GM18520 (cell line): ENCODE data around the gene IL36B.

ENCODE experiments used
- ATAC-seq: cut with Tn5 transposase; IDR thresholded peaks from one replicate; pipeline ENCODE4 v1.9.1; 2021; ENCODE audit not compliant: unreplicated experiment

IL36B gene

GRCh38 chr2:113012436-113013335, 40.0 kb downstream of the IL36B start:
- ATAC-seq = no peak

- no peak for ATAC-seq
Observed at GRCh38 chr2:113011108-113011507, 41.6 kb downstream of the IL36B start.

DNA sequence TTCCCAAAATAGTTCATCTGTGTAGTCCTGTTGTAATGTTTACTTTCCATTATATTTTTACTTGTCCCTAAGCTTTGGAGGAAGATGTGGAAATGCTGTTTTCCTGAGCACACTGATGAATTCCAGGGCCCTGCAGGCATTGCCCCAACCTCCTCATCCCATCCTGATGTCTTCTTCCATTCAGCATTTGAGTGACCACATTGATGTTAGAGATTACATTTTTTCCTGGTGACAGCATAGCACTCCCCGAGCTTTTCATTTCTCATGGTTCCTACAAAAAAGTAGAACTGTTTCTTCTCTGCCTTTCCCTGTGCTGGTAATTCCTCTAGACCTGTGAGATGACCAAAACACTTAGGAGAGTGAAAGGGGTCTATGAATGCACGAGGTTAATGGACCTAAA, 42.6 kb downstream of the IL36B start:
- no peak for ATAC-seq

DNA sequence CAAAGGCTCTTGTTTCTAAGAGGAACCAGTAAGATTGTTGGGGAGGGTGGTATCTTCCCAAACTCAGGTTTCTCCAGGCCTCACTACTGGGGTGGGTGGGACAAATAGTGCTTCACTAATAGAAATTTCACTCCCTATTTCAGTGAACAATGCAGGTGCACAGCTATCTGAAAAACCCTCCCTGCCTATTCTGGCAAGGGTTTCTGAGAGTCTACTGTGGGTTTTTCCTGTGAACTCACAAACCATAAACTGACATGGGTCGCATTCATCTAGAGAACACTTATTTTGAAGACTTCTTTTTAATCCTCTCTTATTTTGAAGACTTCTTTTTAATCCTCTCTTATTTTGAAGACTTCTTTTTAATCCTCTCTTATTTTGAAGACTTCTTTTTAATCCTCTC, 43.0 kb downstream of the IL36B start:
- no peak for ATAC-seq

- ATAC-seq = no peak
Observed at GRCh38 chr2:113007250-113007649, 45.4 kb downstream of the IL36B start.

DNA sequence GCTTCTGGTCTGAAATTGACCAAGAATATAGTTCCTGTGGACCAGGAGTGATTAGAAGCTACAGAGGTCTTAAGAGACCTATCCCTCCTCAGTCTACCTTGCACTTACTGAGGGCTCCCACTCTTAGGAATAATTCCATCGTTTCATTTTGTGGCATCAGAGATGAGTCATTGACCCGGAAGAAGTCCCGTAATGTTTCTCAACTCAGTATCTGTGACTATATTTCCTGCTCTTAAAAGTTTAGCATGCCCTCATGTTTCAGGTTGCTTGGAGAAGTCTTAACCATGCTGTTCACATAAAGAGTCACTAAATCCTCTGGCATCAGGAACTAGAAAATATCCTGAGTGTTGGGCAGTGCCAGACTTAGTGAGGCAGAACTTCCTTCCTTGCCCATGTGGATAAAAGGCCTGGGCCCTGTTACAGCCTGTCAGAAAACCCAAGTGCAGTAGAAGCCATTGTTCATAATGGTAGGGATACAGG, 47.6 kb downstream of the IL36B start, which contains the start of gene IL36A:
TSS of gene IL36A (plus strand) at position 430 of the 480 bp plus-strand sequence. CDS start 413 bp downstream, outside the sequence.
- no peak for ATAC-seq

- no peak for ATAC-seq
Observed at GRCh38 chr2:113002677-113003076, 50.0 kb downstream of the IL36B start.

DNA sequence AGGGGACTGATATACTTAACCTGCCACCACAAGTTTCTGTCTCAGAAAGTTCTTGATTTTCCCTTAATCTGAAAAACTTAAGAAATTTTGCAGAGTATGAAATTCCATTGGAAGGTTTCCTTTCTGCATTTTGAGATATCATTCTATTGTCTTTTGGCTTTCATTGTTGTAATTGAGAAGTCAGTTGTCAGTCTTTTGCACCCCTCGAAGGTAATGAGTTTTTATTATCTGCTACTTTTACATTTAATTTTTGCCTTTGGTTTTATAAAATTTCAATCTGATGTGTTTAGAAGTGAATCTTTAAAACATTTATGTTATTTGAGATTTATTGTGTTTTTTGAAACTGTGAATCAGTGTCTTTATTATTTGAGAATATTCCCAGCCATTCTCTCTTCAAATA, 52.2 kb downstream of the IL36B start:
- no peak for ATAC-seq

GRCh38 chr2:112997151-112997550, 55.5 kb downstream of the IL36B start:
- ATAC-seq = no peak

DNA sequence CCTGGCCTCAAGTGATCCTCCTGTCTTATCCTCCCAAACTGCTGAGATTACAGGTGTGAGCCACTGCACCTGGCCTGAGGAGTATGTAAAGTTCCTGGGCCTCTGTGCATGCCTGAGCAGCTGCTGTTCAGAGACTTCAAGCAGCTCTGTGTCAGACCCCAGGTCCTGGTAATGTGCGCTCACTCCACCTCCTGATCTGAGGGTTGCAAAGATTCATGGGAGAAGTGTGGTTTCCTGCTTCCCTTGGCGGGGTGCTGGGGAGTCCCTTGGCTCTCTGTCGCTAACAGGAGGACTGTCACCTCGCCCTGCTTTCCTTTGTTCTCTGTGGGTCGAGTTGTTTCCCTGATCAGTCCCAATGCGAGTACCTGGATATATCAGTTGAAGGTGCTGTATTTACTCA, 56.0 kb downstream of the IL36B start:
- no peak for ATAC-seq

- no peak for ATAC-seq
Observed at GRCh38 chr2:112995346-112995920, 57.2 kb downstream of the IL36B start.

DNA sequence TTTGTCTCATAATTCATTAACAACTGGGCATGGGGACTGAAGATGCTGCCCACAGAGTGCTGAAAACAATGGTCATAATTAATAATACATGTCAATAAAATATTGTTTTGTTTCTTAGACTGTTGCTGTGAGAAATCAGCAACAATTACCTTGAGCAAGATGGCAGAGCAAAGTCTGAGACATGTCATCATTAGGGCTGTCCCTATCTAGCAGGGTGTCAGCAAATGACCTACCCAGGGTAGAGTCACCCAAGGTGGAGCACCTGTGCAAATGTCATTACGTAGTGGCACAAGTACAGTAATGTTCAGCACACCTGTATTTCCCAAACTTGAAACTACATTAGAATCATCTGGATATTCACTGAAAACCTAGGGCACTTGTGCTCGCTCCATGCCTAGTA, 58.0 kb downstream of the IL36B start:
- no peak for ATAC-seq

DNA sequence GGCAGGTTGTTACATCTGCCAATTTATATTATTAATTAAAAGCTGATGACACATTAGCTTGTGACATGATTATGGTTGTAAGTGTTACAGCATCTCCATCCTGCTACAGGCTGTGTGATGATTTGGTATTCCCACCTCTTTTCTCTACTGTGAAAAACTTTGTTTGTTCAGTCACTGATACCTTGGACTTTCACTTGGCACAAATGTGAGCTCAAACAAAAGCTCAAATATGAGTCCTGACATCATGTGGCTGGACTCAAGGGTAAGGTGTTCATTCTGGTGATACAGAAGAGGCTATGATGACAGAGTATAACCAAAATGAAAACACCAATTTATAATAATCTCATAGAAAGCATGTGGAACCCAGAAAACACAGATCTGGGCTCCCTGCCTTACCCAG, 58.8 kb downstream of the IL36B start:
- ATAC-seq = no peak

DNA sequence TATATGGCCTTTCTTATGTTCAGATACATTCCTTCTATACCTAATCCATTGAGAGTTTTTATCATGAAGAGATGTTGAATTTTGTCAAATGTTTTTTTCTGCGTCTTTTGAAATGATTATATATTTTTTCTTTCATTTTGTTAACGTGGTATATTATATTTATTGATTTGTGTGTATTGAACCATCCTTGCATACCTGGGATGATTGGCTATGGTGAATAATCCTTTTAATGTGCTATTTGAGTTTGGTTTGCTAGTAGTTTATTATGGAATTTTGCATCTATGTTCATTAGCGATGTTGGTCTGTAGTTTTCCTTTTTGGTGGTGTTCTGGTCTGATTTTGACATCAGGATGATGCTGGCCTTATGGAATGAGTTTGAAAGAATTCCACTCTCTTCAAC, 63.1 kb downstream of the IL36B start:
- no peak for ATAC-seq

- no peak for ATAC-seq
Observed at GRCh38 chr2:112985090-112985489, 67.6 kb downstream of the IL36B start.

DNA sequence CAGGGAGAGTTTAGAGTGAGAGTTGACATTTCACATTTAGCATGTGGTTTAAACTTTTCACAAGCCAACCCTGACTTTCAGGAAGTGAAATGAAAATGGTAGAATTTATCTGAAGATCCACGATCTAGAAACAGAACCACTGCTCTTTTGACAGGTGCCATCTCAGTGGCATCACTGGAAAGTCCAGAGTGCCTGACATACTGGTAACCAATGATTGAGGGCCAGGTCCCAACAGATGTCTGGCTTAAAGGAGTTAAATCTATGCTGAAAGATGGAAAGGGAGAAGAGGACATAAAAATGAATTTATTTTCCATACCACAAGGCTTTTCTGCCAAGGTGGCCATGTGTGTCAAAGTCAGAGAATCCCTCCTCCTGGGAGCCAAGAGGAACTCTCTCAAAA, 72.1 kb downstream of the IL36B start:
- no peak for ATAC-seq

GRCh38 chr2:112979731-112980130, 72.9 kb downstream of the IL36B start:
- ATAC-seq = no peak

- no peak for ATAC-seq
Observed at GRCh38 chr2:112977559-112978056, 75.1 kb downstream of the IL36B start, which contains the start of gene IL36G. TSS of gene IL36G (plus strand) at chr2:112978006. CDS start at chr2:112978639, 633 bp downstream.
